H1 (cell line): ENCODE data around the gene SLC7A7. TPM values are rescaled to one million over a fixed set of nuclear protein-coding genes. Genes with fewer than 3 reads are reported as not detected.

Experiments used
- CTCF ChIA-PET: fragments of 300-600 bp; sonication (Branson Sonifier 250); formaldehyde crosslinking; loops from one replicate; lab custom pipeline; 2021; ENCODE audit not compliant: partially characterized antibody; lab: Charles Lee
- POLR2A ChIA-PET: fragments of 300-600 bp; sonication (Branson Sonifier 250); formaldehyde crosslinking; loops from one replicate; lab custom pipeline; 2021; ENCODE audit warnings: inconsistent platforms; ENCODE audit not compliant: partially characterized antibody; lab: Charles Lee
- DNase-seq, 2 experiments: peaks; one replicate each; pipeline versions ENCODE4 v3.0.0 to v3.0.0-alpha.2; 2010 to 2022; ENCODE audit warnings: low spot score in 2 of 2, low read depth in 1 of 2, mixed read lengths in 1 of 2
- FAIRE-seq: peaks from 2 replicates; lab custom pipeline; 2011; peaks lifted over from hg19 to GRCh38; lab: Jason Lieb, UNC
- H2AFZ ChIP-seq: 2 replicates; pipeline ENCODE4 v1.8.1; 2012; ENCODE audit warnings: low read length, inconsistent platforms
- H2AK5ac ChIP-seq: 2 replicates; pipeline ENCODE4 v1.6.1; 2013; ENCODE audit warnings: low read depth, low read length
- H2BK120ac ChIP-seq: replicated peaks from 2 replicates; pipeline ENCODE3; 2013; ENCODE audit warnings: low read depth, low read length, inconsistent platforms
- H2BK12ac ChIP-seq: 2 replicates; pipeline ENCODE4 v1.6.1; 2013; ENCODE audit warnings: low read depth, low read length
- H2BK15ac ChIP-seq: 2 replicates; pipeline ENCODE4 v1.6.1; 2013; ENCODE audit warnings: low read length
- H2BK20ac ChIP-seq: 2 replicates; pipeline ENCODE4 v1.6.1; 2013; ENCODE audit warnings: low read length
- H2BK5ac ChIP-seq: 2 replicates; pipeline ENCODE4 v1.6.1; 2013; ENCODE audit warnings: low read depth, low read length
- H3K14ac ChIP-seq: 2 replicates; pipeline ENCODE4 v1.6.1; 2013; ENCODE audit warnings: inconsistent platforms; ENCODE audit not compliant: insufficient read length
- H3K18ac ChIP-seq: 2 replicates; pipeline ENCODE4 v1.6.1; 2013; ENCODE audit warnings: low read length; ENCODE audit errors: extremely low read depth
- H3K23ac ChIP-seq: 2 replicates; pipeline ENCODE4 v1.6.1; 2013; ENCODE audit warnings: inconsistent platforms; ENCODE audit not compliant: insufficient read length
- H3K23me2 ChIP-seq: 2 replicates; pipeline ENCODE4 v1.6.1; 2013; ENCODE audit warnings: low read depth, low read length
- H3K27ac ChIP-seq: 2 replicates; pipeline ENCODE4 v1.6.1; 2011; ENCODE audit warnings: low read depth, low read length, inconsistent platforms
- H3K27me3 ChIP-seq, 4 experiments: replicated peaks in 1 of 4; 1 replicate in 1 of 4; 2 replicates in 3 of 4; pipeline versions ENCODE4 v1.6.1 to v1.8.1; 2011 to 2013; ENCODE audit warnings: low read length in 3 of 4, mild to moderate bottlenecking in 3 of 4, inconsistent platforms in 2 of 4, mixed read lengths in 2 of 4, moderate library complexity in 1 of 4; ENCODE audit not compliant: control insufficient read depth in 3 of 4, insufficient read depth in 3 of 4; ENCODE audit errors: extremely low read depth in 1 of 4
- H3K36me3 ChIP-seq, 4 experiments: 2 replicates each; pipeline versions ENCODE4 v1.6.1 to v1.8.1; 2011 to 2013; ENCODE audit warnings: mild to moderate bottlenecking in 4 of 4, low read length in 3 of 4, moderate library complexity in 2 of 4, control low read depth in 1 of 4, inconsistent platforms in 1 of 4; ENCODE audit not compliant: insufficient read depth in 4 of 4, control insufficient read depth in 2 of 4
- H3K4ac ChIP-seq: replicated peaks from 2 replicates; pipeline ENCODE3; 2013; ENCODE audit warnings: low read length, low read depth, mixed read lengths, inconsistent platforms; ENCODE audit not compliant: insufficient read length
- H3K4me1 ChIP-seq, 4 experiments: replicated peaks in 1 of 4; 1 replicate in 1 of 4; 2 replicates in 3 of 4; pipeline versions ENCODE4 v1.6.1 to v1.8.1; 2011 to 2013; ENCODE audit warnings: low read length in 3 of 4, inconsistent platforms in 2 of 4, mixed read lengths in 1 of 4; ENCODE audit not compliant: insufficient read depth in 4 of 4, control insufficient read depth in 3 of 4
- H3K4me2 ChIP-seq, 2 experiments: 2 replicates each; pipeline versions ENCODE4 v1.6.1 to v1.8.1; 2011 to 2013; ENCODE audit warnings: low read depth in 2 of 2, low read length in 2 of 2, control low read depth in 1 of 2, inconsistent platforms in 1 of 2, mild to moderate bottlenecking in 1 of 2; ENCODE audit not compliant: insufficient read depth in 1 of 2
- H3K4me3 ChIP-seq, 4 experiments: fragments of 200-600, 300-600 bp in 1 of 4; sonication (generic), shearing (Covaris generic), sonication (Bioruptor Twin) in 1 of 4; 2 replicates each; pipeline versions ENCODE4 v1.5.1 to v1.8.1; 2011 to 2016; ENCODE audit warnings: low read length in 4 of 4, low read depth in 3 of 4, control low read depth in 2 of 4, inconsistent platforms in 2 of 4, mild to moderate bottlenecking in 2 of 4, mixed read lengths in 1 of 4, moderate library complexity in 1 of 4; ENCODE audit not compliant: insufficient read depth in 2 of 4; ENCODE audit errors: extremely low read depth in 1 of 4
- H3K56ac ChIP-seq: replicated peaks from 2 replicates; pipeline ENCODE3; 2013; ENCODE audit warnings: low read depth, mild to moderate bottlenecking, mixed read lengths, low read length, inconsistent platforms; ENCODE audit not compliant: insufficient read length
- H3K79me1 ChIP-seq: 2 replicates; pipeline ENCODE4 v1.6.1; 2013; ENCODE audit warnings: low read depth, low read length, control low read depth
- H3K79me2 ChIP-seq, 2 experiments: 2 replicates each; pipeline versions ENCODE4 v1.6.1 to v1.8.1; 2012 to 2013; ENCODE audit warnings: low read length in 2 of 2, mild to moderate bottlenecking in 2 of 2, inconsistent platforms in 1 of 2; ENCODE audit not compliant: insufficient read depth in 2 of 2, control insufficient read depth in 1 of 2
- H3K9ac ChIP-seq, 4 experiments: replicated peaks in 1 of 4; 1 replicate in 1 of 4; 2 replicates in 3 of 4; pipeline versions ENCODE4 v1.6.1 to v1.8.1; 2011 to 2013; ENCODE audit warnings: low read depth in 3 of 4, low read length in 3 of 4, control low read depth in 2 of 4, mild to moderate bottlenecking in 2 of 4, moderate library complexity in 2 of 4, inconsistent platforms in 1 of 4; ENCODE audit errors: extremely low read depth in 1 of 4
- H3K9me3 ChIP-seq, 2 experiments: 2 replicates each; pipeline versions ENCODE4 v1.6.1 to v1.8.1; 2012 to 2013; ENCODE audit warnings: mild to moderate bottlenecking in 2 of 2, moderate library complexity in 2 of 2, control low read depth in 1 of 2, inconsistent platforms in 1 of 2, low read depth in 1 of 2, low read length in 1 of 2, mixed read lengths in 1 of 2; ENCODE audit not compliant: insufficient read depth in 2 of 2
- H4K20me1 ChIP-seq, 2 experiments: replicated peaks in 1 of 2; 2 replicates each; pipeline versions ENCODE3 to v1.8.1; 2011 to 2013; ENCODE audit warnings: inconsistent platforms in 2 of 2, low read length in 2 of 2, mild to moderate bottlenecking in 1 of 2; ENCODE audit not compliant: insufficient read depth in 2 of 2, control insufficient read depth in 1 of 2
- H4K5ac ChIP-seq: 2 replicates; pipeline ENCODE4 v1.6.1; 2013; ENCODE audit warnings: low read length, low read depth, mixed read lengths, inconsistent platforms; ENCODE audit not compliant: insufficient read length
- H4K8ac ChIP-seq: 2 replicates; pipeline ENCODE4 v1.8.0; 2013; ENCODE audit warnings: mild to moderate bottlenecking, moderate library complexity, low read length, inconsistent platforms; ENCODE audit not compliant: insufficient read depth; ENCODE audit errors: extremely low read depth
- H4K91ac ChIP-seq: replicated peaks from 2 replicates; pipeline ENCODE3; 2013; ENCODE audit warnings: low read length, mixed read lengths, inconsistent platforms; ENCODE audit not compliant: insufficient read length
- CEBPB ChIP-seq: IDR thresholded peaks from 2 replicates; pipeline ENCODE4 v1.6.1; 2012; ENCODE audit warnings: low read depth, low read length
- CTBP2 ChIP-seq: IDR thresholded peaks from 2 replicates; pipeline ENCODE4 v1.7.0; 2011; ENCODE audit warnings: borderline replicate concordance, mild to moderate bottlenecking, moderate library complexity, mixed read lengths, low read length; ENCODE audit not compliant: insufficient read depth, insufficient read length
- FOSL1 ChIP-seq: IDR thresholded peaks from 2 replicates; pipeline ENCODE4 v1.6.1; 2011; ENCODE audit warnings: mild to moderate bottlenecking, low read depth, low read length, moderate library complexity; ENCODE audit not compliant: insufficient read depth
- GABPA ChIP-seq: IDR thresholded peaks from 2 replicates; pipeline ENCODE4 v1.6.1; 2011; ENCODE audit warnings: mild to moderate bottlenecking, low read length, moderate library complexity, borderline replicate concordance; ENCODE audit not compliant: insufficient read depth
- HDAC6 ChIP-seq: IDR thresholded peaks from one replicate; pipeline ENCODE4 v1.7.1; 2012; ENCODE audit warnings: low read depth, mild to moderate bottlenecking, inconsistent platforms, low read length, moderate library complexity
- KDM4A ChIP-seq: IDR thresholded peaks from one replicate; pipeline ENCODE4 v1.7.1; 2012; ENCODE audit warnings: low read depth, mild to moderate bottlenecking, moderate library complexity, low read length, inconsistent platforms; ENCODE audit not compliant: severe bottlenecking
- PHF8 ChIP-seq: fragments of 200-600 bp; sonication (generic); conservative IDR thresholded peaks from 2 replicates; pipeline ENCODE4 v1.7.1; 2012; ENCODE audit warnings: low read depth, mild to moderate bottlenecking, inconsistent platforms, low read length, moderate library complexity
- RFX5 ChIP-seq: IDR thresholded peaks from 2 replicates; pipeline ENCODE4 v1.6.1; 2011; ENCODE audit warnings: low read depth, low read length, improper control_type of control experiment, borderline replicate concordance
- SP4 ChIP-seq: IDR thresholded peaks from 2 replicates; pipeline ENCODE4 v1.6.1; 2012; ENCODE audit warnings: low read length, inconsistent platforms
- SUZ12 ChIP-seq: fragments of 200-600 bp; sonication (generic); IDR thresholded peaks from 2 replicates; pipeline ENCODE4 v1.6.1; 2012; ENCODE audit warnings: mild to moderate bottlenecking, inconsistent platforms, low read length, moderate library complexity, mixed read lengths
- WGBS, 2 experiments: shearing (Covaris generic) in 1 of 2; methylation state at CpG; one replicate each; pipeline versions ENCODE4 v1.1.6 to v1.1.7; 2013 to 2015; ENCODE audit warnings: low lambda C conversion rate in 2 of 2, mixed read lengths in 2 of 2, inconsistent platforms in 1 of 2, low coverage in 1 of 2, missing lambda C conversion rate in 1 of 2; ENCODE audit not compliant: insufficient replicate concordance in 2 of 2, insufficient coverage in 1 of 2, insufficient read length in 1 of 2; ENCODE audit errors: extremely low coverage in 1 of 2, missing lambda C conversion rate in 1 of 2; 5-methylcytosine and 5-hydroxymethylcytosine counted together
- polyA plus RNA-seq, 7 experiments: library from polyadenylated mRNA; depleted of rRNA in 3 of 7; stranded (reverse) in 5 of 7; unstranded in 2 of 7; fragments of >200 nt in 5 of 7; fragments of 200-250 nt in 2 of 7; gene quantifications; 1 replicate in 5 of 7; 2 replicates in 1 of 7; 4 replicates in 1 of 7; pipeline versions ENCODE4 v1.2.1 to v1.2.3, GENCODE V29; 2011 to 2013; ENCODE audit warnings: missing spikeins in 2 of 7, mixed read lengths in 2 of 7
- total RNA-seq: library from RNA; stranded (reverse); fragmentation: NEBNext Ultra II Directional; extraction: Animal tissue kit (Norgen Biotek cat#: 25700); gene quantifications from 2 replicates; pipeline ENCODE4 v1.2.1, GENCODE V29; 2021

SLC7A7 gene
- total and polyA plus RNA-seq, 2 of the 8 experiments (the other 6 are each of a cell fraction or from before 2014, with no cell fraction given) = 5.8 to 14.9 TPM

DNA sequence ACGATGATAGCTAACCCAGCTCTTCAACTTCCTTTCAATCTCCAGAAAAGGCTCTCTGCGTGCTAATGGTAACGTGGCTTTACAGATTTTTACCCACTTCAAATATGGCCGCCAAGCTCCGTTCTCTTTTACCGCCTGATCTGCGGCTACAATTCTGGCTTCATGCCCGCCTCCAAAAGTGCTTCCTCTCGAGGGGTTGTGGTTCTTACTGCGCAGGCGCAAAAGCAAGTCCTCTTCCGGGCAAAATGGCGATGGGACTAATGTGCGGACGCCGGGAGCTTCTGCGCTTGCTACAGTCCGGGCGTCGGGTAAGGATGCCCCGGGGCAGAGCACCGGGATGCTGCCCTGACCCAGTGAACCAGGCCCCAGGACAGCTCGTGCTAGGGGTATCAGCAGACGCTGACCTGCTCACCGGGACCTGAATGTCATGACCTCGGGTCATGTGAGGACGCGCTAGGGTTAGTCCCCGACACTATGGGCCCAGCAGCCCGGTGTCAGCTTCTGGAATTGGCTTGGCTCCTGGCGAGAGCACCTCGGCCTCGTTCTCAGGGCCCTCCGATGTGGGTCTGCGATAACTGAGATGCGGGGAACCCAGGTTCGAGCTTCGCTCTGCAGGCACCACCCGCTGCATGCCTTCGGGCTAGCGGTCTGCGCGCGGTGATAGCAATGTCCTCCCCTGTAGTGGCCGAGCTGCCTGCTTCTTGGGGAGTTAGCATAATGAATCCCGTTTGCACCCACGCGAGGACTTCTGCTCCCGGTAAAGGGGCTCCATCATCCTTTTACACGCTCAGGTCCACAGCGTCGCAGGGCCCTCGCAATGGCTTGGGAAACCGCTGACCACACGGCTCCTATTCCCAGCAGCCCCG is 48.5 kb downstream of the SLC7A7 start, which contains the start of gene OXA1L:
Gene OXA1L (plus strand): TSS at position 232 of the 866 bp plus-strand sequence. CDS start 14 bp downstream, at position 246.
- H2AFZ ChIP-seq = peak within 1 kb of the TSS; percentile 91
- H3K79me2 ChIP-seq = peaks cover 3 to 20% of the 10 kb centered on the region in 2 experiments; a peak in 3 of 4 replicates
- peak within 1 kb of the TSS; percentile 70 to 90 (median 88) for H3K9ac ChIP-seq
- no peaks in the 10 kb centered on the region for H3K23me2 ChIP-seq
- no peak within 1 kb of the TSS for H3K14ac ChIP-seq
- H3K9me3 ChIP-seq = 0 out of 4 replicates have a peak, but pooled peaks cover 0 to 3% of the 10 kb centered on the region in 2 experiments
- peak within 1 kb of the TSS; percentile 46; the same call in 1 of the 2 replicates for H2BK12ac ChIP-seq
- H2BK15ac ChIP-seq = 0 out of 2 replicates have a peak within 1 kb of the TSS, but pooled peaks have one; percentile 6
- peak within 1 kb of the TSS; percentile 87 to 97 (median 94) for H3K4me3 ChIP-seq
- peak within 1 kb of the TSS; percentile 57 for H2BK5ac ChIP-seq
- POLR2A ChIA-PET = interaction anchor here (0.7 to 3.3 kb wide), 30 partner anchors 8 to 221 kb away, joined by 3 to 25 read pairs (median 4); partner anchors contain the start of genes ABHD4, HAUS4, LRP10 and MRPL52
- no peak within 1 kb of the TSS for H3K23ac ChIP-seq
- H3K18ac ChIP-seq = peak within 1 kb of the TSS; percentile 96
- H4K5ac ChIP-seq = peak within 1 kb of the TSS; percentile 68
- H3K79me1 ChIP-seq = peaks cover 3% of the 10 kb centered on the region
- H2AK5ac ChIP-seq = no peak within 1 kb of the TSS
- peaks cover 0 to 2% (median 0%) of the 10 kb centered on the region in 4 experiments; a peak in 2 of 7 replicates for H3K4me1 ChIP-seq
- peak within 1 kb of the TSS; percentile 22 for H4K91ac ChIP-seq
- H3K27me3 ChIP-seq = no peaks in the 10 kb centered on the region
- peak within 1 kb of the TSS; percentile 84; the same call in 1 of the 2 replicates for H4K8ac ChIP-seq
- H3K56ac ChIP-seq = no peak within 1 kb of the TSS
- CTCF ChIA-PET = interaction anchor here (0.8 to 4.0 kb wide), 21 partner anchors 11 to 345 kb away, joined by 3 to 21 read pairs (median 4); no protein-coding TSS in a partner anchor
- DNase-seq (peak; percentile 78 to 90), FAIRE-seq (peak; percentile 78)
- H3K36me3 ChIP-seq = peaks cover 20 to 32% (median 26%) of the 10 kb centered on the region in 4 experiments
- WGBS, 2 experiments = 2% methylated on average over 56 of the region's 56 CpGs; no CpG with 5 or more reads in 1 of the 2 experiments
- peak within 1 kb of the TSS; percentile 36 for H3K4ac ChIP-seq
- peak within 1 kb of the TSS; percentile 69 to 83 for H3K4me2 ChIP-seq
- H2BK20ac ChIP-seq = no peak within 1 kb of the TSS
- peak within 1 kb of the TSS; percentile 91 for H3K27ac ChIP-seq
- no peak within 1 kb of the TSS for H2BK120ac ChIP-seq
- no peaks in the 10 kb centered on the region for H4K20me1 ChIP-seq
- TF ChIP-seq GABPA (no peak), CTBP2 (no peak), KDM4A (peak; percentile 87), SP4 (no peak), CEBPB (no peak), FOSL1 (no peak), RFX5 (no peak), SUZ12 (no peak), PHF8 (peak; percentile 80), HDAC6 (no peak)
